GM23248 (cell line): Measurements from ENCODE around the gene DNAJC28.

Experiments
- EZH2 ChIP-seq: fragments of 200-600 bp; sonication (generic); IDR thresholded peaks from 2 replicates; pipeline ENCODE4 v1.6.1; 2018; ENCODE audit warnings: antibody characterized with exemption, mild to moderate bottlenecking; ENCODE audit not compliant: insufficient read depth, poor library complexity, severe bottlenecking
- EZH2phosphoT487 ChIP-seq: fragments of 200-600 bp; sonication (generic); IDR thresholded peaks from 2 replicates; pipeline ENCODE4 v1.6.1; 2018; ENCODE audit warnings: antibody characterized with exemption, moderate library complexity, mild to moderate bottlenecking, low read depth; ENCODE audit not compliant: insufficient read depth

- TF ChIP-seq EZH2 = no peak
- no peak for TF ChIP-seq EZH2phosphoT487
Measured at GRCh38 chr21:33491373-33492102, at the start of gene DNAJC28.
